Measurements from ENCODE around the gene SLC6A6. TPM values are rescaled to one million over a fixed set of nuclear protein-coding genes. Genes with fewer than 3 reads are reported as not detected.

The SLC6A6 gene
- total RNA-seq, 1 experiment from 2014 or later = 72.6 TPM

- H3K4me3 Mint-ChIP-seq = no peak overlapping the region
- no CpG with 5 or more reads among the region's 5 CpGs for WGBS (ENCODE audit: extremely low coverage, insufficient read length, low lambda C conversion rate)
- no peak overlapping the region for H3K27ac Mint-ChIP-seq
Observed at GRCh38 chr3:14459384-14459783, 57.0 kb downstream of the SLC6A6 start.

More at GRCh38 chr3:14459384-14459783, 57.0 kb downstream of the SLC6A6 start:
- Histone ChIP-seq H3K23me2 (ENCODE audit: insufficient read length, low read depth, low read length, poor library complexity, severe bottlenecking) (no peaks in the 10 kb centered on the region), H2BK5ac (ENCODE audit: insufficient read length, low read length) (no peak overlapping the region), H3K27ac (ENCODE audit: insufficient read length, low read depth, low read length) (no peak overlapping the region), H2AFZ (ENCODE audit: low read length) (no peak overlapping the region), H3K4ac (ENCODE audit: low read depth, low read length) (no peak overlapping the region), H3K23ac (ENCODE audit: insufficient read length, low read depth, low read length) (no peak overlapping the region), H3K9me3 (ENCODE audit: control insufficient read depth, low read depth, low read length) (no peaks in the 10 kb centered on the region), H3K79me1 (ENCODE audit: insufficient read depth, low read depth, low read length, poor library complexity, severe bottlenecking) (no peaks in the 10 kb centered on the region), H4K20me1 (ENCODE audit: control insufficient read depth, insufficient read depth, insufficient read length) (no peaks in the 10 kb centered on the region), H3T11ph (ENCODE audit: low read length) (no peak overlapping the region), H2BK20ac (ENCODE audit: low read depth, low read length, poor library complexity, severe bottlenecking) (no peak overlapping the region), H2BK120ac (ENCODE audit: low read depth, low read length, poor library complexity, severe bottlenecking) (no peak overlapping the region), H3K4me2 (ENCODE audit: insufficient read depth, insufficient read length, low read length) (no peak overlapping the region), H4K8ac (replicated peaks; ENCODE audit: insufficient read length, low read depth, low read length) (no peak overlapping the region), H3K27me3 (ENCODE audit: insufficient read depth, low read length) (no peaks in the 10 kb centered on the region), H4K91ac (ENCODE audit: insufficient read length, low read depth, low read length) (no peak overlapping the region), H2BK12ac (ENCODE audit: insufficient read length, low read depth, low read length) (no peak overlapping the region), H3K4me1 (ENCODE audit: insufficient read depth, low read length) (peaks cover 3% of the 10 kb centered on the region; the same call in 1 of the 2 replicates), H3K56ac (ENCODE audit: insufficient read length, low read depth, low read length) (no peak overlapping the region), H3K18ac (ENCODE audit: insufficient read length, low read depth, low read length) (no peak overlapping the region), H2AK5ac (ENCODE audit: insufficient read length, low read length) (no peak overlapping the region), H3K9ac (ENCODE audit: extremely low read depth, insufficient read length, low read length) (no peak overlapping the region), H3K79me2 (ENCODE audit: insufficient read depth, low read length) (no peaks in the 10 kb centered on the region), H3K14ac (ENCODE audit: insufficient read depth, low read length) (no peak overlapping the region), H4K5ac (ENCODE audit: insufficient read length, low read depth, low read length) (no peak overlapping the region), H2BK15ac (ENCODE audit: low read depth, low read length) (no peak overlapping the region)
- H3K9me3 Mint-ChIP-seq = no peaks in the 10 kb centered on the region
- TF ChIP-seq CTCF (conservative IDR thresholded peaks at IDR 0.05) = no peak
- H3K4me1 Mint-ChIP-seq = peaks cover 33 to 34% of the 10 kb centered on the region in 2 experiments
- no peaks in the 10 kb centered on the region for H3K27me3 Mint-ChIP-seq (ENCODE audit: low read depth)
- peaks cover 26 to 68% (median 50%) of the 10 kb centered on the region in 3 experiments; a peak in 6 of 7 replicates for H3K36me3 Mint-ChIP-seq (ENCODE audit: insufficient read depth in 1 of 3, low read depth in 3 of 3)
- DNase-seq = no peak

Measured in H9 (cell line).